ENCODE measurements around the gene SLC22A16.

DNA sequence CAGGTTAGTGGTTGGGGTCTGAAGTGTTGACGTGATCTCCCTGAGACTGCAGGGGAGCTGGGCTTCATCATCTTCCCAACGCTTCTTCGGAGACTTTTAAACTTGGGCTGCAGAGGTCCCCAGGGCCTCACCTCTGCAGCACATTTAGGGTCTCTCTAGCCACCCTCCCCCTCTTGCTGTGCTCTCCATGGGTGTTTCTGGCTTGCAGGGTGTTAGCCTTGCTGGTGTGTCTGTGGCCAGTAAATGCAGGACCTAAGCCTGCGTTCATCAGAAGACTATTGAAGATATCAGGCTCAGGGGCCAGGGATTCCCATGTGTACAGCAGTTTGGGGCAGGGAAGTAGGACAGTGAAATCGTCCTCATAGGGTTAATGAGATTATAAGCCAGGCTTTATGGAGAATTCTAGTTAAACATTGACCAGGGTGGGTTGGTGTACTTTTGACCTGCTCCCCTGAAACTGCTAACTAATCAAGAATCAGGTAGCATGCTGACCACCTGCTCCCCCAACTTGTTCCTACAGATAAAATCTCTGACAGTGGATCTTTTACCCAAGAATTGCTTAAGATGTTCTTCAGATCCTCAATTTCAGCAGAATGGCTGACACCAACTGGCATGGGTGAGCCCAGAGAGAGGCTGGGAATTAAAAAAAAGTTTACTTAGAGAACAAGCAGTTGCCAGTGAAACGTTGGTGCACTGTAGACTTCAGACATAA lies 57.2 kb downstream of the SLC22A16 start:
- TF ChIP-seq EZH2phosphoT487 (IDR thresholded peaks at IDR 0.05; ENCODE audit: insufficient read depth, low read depth) (no peak), EZH2 (IDR thresholded peaks at IDR 0.05; ENCODE audit: insufficient read depth, poor library complexity, severe bottlenecking) (no peak)
